GM10847 (cell line): Measurements from ENCODE around the gene HAUS5.

ENCODE experiments used
- POLR2A ChIP-seq: IDR thresholded peaks from 2 replicates; pipeline ENCODE4 v1.6.1; 2011; ENCODE audit not compliant: insufficient read length; ENCODE audit errors: extremely low read depth

The HAUS5 gene, protein sequence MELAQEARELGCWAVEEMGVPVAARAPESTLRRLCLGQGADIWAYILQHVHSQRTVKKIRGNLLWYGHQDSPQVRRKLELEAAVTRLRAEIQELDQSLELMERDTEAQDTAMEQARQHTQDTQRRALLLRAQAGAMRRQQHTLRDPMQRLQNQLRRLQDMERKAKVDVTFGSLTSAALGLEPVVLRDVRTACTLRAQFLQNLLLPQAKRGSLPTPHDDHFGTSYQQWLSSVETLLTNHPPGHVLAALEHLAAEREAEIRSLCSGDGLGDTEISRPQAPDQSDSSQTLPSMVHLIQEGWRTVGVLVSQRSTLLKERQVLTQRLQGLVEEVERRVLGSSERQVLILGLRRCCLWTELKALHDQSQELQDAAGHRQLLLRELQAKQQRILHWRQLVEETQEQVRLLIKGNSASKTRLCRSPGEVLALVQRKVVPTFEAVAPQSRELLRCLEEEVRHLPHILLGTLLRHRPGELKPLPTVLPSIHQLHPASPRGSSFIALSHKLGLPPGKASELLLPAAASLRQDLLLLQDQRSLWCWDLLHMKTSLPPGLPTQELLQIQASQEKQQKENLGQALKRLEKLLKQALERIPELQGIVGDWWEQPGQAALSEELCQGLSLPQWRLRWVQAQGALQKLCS

DNA sequence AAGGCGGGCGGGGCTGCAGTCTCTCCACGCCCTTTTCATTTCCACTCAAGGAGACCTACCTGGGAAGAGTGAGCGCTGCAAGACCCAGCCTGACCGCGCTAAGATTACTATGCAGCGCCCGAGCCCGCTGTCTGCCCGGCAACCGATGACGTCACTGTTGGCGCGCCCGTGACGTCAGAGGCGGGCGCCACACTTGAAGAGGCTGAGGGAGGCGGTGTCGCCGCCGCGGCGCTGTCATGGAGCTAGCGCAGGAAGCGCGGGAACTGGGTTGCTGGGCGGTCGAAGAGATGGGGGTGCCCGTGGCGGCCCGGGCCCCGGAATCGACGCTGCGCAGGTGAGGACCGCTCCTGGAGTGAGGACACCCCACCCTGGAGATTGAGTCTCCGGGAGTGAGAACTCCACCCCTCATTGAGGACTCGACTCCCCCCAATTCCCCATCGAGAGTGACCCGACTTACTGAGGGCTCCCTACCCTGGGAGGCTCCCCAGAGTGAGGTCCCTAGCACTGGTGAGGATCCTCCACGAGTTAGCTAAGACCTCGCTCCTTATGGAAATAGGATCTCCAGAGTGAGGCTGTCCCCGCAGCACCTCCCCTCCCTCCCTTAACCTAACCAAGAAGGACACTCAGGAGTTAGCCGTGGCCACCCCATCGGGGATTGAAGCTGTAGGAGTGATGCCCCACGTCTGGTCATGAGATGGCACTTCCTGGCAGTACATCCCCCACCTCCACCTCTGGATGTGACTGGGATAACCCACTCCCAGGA is at the start of gene HAUS5:
Gene HAUS5, plus strand, starts transcription at position 177 of the 763 bp plus-strand sequence. Its CDS starts 60 bp downstream, at position 237.
- TF ChIP-seq POLR2A, result peak; percentile 74

DNA sequence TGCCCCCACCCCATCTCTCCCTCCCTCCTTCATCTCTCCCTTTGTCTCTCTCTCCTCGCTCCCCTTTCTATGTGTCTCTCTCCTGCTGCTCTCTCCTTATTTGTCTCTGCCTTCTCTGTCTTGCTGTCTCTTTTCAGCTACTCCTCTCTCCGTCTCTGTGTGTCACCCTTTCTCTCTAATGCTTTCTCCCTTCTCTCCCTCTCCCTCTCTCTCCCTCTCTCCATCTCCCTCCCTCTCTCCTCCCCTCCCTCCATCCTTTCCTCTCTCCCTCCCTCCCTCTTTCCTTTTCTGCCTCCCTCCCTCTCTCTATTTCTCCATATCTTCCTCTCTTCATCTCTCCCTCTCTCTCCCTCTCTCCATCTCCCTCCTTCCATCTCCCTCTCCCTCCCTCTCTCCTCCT is 49.8 kb upstream of the HAUS5 start:
- no peak for TF ChIP-seq POLR2A

DNA sequence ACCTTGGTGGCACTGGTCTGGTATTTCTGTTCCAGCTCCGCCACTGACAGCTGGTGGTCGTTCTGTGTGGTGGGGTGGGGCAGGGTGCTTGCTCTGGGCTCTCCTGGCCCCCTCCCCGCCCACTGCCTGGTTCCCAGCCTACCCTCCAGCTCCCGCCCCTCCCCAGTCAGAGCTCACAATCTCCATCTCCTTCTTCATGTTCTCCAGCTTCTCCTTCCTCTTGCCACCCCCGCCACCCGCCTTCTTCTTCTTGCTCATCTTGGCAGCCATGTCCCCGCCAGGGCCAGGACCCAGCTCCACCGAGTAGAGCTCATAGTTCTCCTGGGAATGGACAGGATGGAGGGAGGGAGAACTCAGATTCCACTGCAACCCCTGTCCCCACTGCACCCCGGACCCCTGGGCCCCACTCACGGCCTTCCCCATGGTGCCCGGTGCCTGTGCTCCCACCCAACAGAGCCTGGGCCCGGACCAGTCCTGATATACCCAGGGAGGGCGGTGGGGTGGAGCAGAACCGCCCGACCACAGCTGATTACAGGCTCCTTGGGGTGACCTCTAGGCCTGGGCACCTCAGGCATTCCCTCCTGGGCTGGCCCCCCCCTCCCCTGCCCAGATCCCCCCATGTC is 49.2 kb upstream of the HAUS5 start, which contains the start of gene ATP4A:
Gene ATP4A, minus strand, starts transcription at position 452 of the 623 bp plus-strand sequence. Its CDS starts 29 bp downstream, at position 423.
- TF ChIP-seq POLR2A, result no peak

DNA sequence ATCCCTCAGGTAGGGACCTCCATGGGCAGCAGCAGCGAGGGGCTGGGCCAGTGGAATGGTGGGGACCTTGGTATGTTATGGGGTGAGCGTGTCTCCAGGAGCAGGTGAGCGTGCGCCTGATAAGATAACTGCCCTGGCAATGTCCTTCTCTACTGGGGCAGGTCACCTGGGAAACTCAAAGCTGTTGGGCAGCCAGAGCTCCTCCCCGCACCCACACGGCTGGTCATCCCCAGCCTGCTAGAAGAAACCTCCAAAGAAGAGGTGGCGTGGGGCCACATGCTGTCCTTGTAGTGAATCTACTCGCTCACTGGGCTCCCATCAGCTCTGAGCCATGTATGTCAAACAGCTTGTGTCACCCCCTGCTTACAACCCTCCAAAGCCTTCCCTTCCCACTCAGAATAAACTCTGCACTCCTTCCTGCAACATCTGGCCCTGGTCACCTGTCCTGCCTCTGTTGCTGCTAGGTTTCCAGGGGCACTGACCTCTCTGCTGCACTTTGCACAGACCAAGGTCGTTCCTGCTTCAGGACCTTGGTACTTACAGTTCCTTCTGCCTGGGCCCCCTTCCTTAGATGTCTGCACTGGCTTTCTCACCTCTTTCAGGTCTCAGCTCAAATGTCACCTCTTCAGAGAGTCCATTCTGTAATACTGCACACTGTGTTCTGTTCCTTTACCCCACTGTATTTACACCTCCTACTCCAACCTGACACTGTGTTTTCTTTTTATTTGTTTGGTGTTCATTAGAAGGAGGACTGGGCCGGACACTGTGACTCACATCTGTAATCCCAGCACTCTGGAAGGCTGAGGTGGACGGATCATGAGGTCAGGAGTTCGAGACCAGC is 47.3 kb upstream of the HAUS5 start:
- TF ChIP-seq POLR2A, result no peak

- TF ChIP-seq POLR2A, result no peak
These were observed 45.8 kb upstream of the HAUS5 start for GRCh38 chr19:35566738-35567137.

- no peak for TF ChIP-seq POLR2A
These were observed 43.2 kb upstream of the HAUS5 start for GRCh38 chr19:35569281-35569781.

DNA sequence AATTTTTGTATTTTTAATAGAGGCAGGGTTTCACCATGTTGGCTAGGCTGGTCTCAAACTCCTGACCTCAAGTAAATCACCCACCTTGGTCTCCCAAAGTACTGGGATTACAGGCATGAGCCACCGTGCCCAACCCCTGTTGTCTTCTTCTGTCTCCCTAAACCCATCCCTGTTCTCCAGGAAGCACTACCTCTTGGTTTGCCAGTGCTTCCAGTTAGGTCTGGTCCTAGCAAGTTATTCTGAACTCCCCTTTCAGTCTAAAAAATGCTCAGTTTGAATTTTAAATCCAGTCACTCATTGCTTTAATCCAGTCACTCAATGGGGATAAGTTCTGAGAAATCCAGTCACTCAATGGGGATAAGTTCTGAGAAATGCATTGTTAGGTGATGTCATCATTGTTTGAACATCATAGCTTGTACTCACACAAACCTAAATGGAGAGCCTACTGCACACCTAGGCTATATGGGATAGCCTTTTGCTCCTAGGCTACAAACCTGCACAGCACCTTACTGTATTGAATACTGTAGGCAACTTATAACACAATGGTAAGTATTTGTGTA is 41.0 kb upstream of the HAUS5 start:
- no peak for TF ChIP-seq POLR2A

- no peak for TF ChIP-seq POLR2A
These were observed 34.6 kb upstream of the HAUS5 start for GRCh38 chr19:35577918-35578317.

- TF ChIP-seq POLR2A, result no peak
These were observed 33.8 kb upstream of the HAUS5 start for GRCh38 chr19:35578707-35579106.

DNA sequence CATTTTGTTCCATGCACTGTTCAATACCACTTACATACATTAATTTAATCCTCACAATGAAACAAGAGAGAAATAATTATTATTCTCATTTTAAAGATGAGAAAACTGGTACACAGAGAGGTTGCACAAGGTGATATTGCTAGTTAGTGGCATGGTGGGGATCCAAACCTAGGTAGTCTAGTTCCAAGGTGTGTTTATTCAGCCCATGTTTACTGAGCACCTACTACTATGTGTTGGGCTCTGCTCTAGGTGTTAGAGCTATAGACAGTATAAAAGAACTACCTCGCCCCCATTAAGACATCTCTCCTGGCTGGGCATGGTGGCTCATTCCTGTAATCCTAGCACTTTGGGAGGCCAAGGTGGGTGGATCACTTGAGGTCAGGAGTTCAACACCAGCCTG is 29.8 kb upstream of the HAUS5 start:
- TF ChIP-seq POLR2A, result no peak

- no peak for TF ChIP-seq POLR2A
These were observed 26.7 kb upstream of the HAUS5 start, which contains the start of gene PMIS2 for GRCh38 chr19:35585848-35586247. PMIS2 (plus strand) TSS chr19:35586173; CDS start chr19:35586260, 87 bp downstream.

DNA sequence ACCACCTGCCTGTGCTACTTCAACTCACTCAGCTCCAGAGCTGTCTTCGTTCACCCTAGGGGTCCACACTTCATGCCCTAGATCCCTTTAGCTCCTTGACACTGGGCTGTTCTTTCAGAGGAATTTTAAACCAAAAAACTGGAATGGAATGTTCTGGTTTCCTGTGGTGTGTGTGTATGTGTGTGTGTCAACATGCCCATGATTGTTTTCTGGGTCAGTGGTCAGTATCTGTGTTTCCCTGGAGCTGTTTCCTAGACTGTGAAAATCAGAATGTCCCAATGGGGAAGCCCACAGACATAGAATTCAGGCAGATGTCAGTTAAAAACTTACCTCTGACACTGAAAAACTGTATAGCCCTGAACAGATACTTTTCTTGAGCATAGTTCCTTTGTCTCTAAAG is 25.2 kb upstream of the HAUS5 start:
- no peak for TF ChIP-seq POLR2A

- no peak for TF ChIP-seq POLR2A
These were observed 21.7 kb upstream of the HAUS5 start for GRCh38 chr19:35590875-35591274.

DNA sequence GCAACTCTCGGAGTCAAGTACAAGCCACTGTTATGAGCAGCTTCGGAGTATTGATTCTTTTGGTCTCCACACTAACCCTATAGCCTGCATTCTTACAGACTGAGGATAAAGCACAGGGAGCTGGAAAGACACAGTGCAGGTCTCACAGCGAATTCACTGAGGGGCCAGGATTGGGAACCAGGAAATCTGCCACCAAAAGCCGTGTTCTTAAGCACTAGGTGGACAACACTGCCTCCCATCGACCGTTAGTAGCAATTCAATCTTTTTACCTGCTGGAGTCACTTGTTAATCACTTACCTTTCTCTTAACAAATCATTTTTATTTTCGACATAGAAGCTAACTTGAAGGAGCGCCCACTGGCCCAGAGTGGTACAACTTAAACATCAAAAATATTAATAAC is 20.3 kb upstream of the HAUS5 start:
- TF ChIP-seq POLR2A, result no peak
